RWPE2 (cell line): Measurements from ENCODE around the gene SLC12A7.

Experiments
- ATAC-seq: fragments of 200-7000 bp; cut with Tn5 transposase; 3 replicates; pipeline ENCODE4 v1.9.1; 2021; ENCODE audit warnings: low read depth
- DNase-seq: peaks from one replicate; pipeline ENCODE4 v3.0.0-alpha.2; 2020; ENCODE audit warnings: low spot score
- H3K27ac ChIP-seq: fragments of 450-650 bp; 2 replicates; pipeline ENCODE4 v1.5.1; 2017; ENCODE audit warnings: mild to moderate bottlenecking; ENCODE audit not compliant: poor library complexity, severe bottlenecking
- H3K27me3 ChIP-seq: fragments of 250-450 bp; sonication (Bioruptor Pico); 2 replicates; pipeline ENCODE4 v1.5.1; 2021; ENCODE audit warnings: mild to moderate bottlenecking, moderate library complexity; ENCODE audit not compliant: insufficient read depth, poor library complexity, severe bottlenecking
- H3K36me3 ChIP-seq: fragments of 250-450 bp; sonication (Bioruptor Pico); 2 replicates; pipeline ENCODE4 v1.5.1; 2020; ENCODE audit warnings: low read depth, mild to moderate bottlenecking, moderate library complexity
- H3K4me1 ChIP-seq: fragments of 250-450 bp; sonication (Bioruptor Pico); 2 replicates; pipeline ENCODE4 v1.5.1; 2021; ENCODE audit warnings: mild to moderate bottlenecking, moderate library complexity; ENCODE audit not compliant: insufficient read depth, poor library complexity, severe bottlenecking
- H3K4me3 ChIP-seq: fragments of 250-450 bp; sonication (Bioruptor Pico); 2 replicates; pipeline ENCODE4 v1.5.1; 2021; ENCODE audit warnings: mild to moderate bottlenecking, moderate library complexity; ENCODE audit not compliant: severe bottlenecking
- H3K9me3 ChIP-seq: fragments of 250-450 bp; sonication (Bioruptor Pico); 2 replicates; pipeline ENCODE4 v1.5.1; 2021; ENCODE audit warnings: mild to moderate bottlenecking, moderate library complexity; ENCODE audit not compliant: severe bottlenecking
- TF ChIP-seq, protein P1 (sequence below): fragments of 450-650 bp; IDR thresholded peaks from one replicate; pipeline ENCODE4 v1.5.1; 2017; ENCODE audit warnings: mild to moderate bottlenecking, moderate library complexity; ENCODE audit not compliant: poor library complexity, severe bottlenecking

The SLC12A7 gene

DNA sequence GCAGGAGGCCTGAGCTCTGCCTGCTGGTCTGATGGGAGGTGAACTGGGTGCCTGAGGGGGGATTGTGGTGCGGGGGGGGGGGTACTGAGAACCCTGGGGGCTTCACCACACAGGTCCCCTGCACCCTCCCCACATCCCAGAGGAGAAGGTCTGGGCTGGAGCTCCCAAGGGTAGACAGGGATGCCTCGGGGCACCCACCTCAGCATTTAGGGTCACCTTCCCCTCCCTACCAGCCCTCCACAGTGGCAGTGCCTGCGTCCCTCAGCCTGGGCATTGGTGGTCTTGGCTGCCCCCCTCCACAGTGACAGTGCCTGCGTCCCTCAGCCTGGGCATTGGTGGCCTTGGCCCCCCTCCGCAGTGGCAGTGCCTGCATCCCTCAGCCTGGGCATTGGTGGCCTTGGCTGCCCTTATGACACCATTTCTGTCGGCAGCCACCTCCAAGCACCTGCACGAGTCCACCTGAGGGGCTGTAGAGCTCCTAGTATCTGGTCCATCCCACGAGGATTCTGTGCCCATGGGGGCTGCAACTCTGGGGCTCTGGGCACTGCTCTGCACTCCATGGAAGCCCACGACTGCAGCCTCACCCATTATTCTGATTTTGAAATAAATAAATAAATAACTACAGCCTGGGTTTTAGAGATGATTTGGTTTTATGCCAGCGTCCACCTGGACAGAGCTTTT, 81.8 kb downstream of the SLC12A7 start:
- Histone ChIP-seq H3K4me3 (no peak overlapping the region), H3K27me3 (peaks cover 11% of the 10 kb centered on the region), H3K27ac (no peak overlapping the region), H3K36me3 (no peaks in the 10 kb centered on the region), H3K4me1 (no peaks in the 10 kb centered on the region), H3K9me3 (no peaks in the 10 kb centered on the region)
- ATAC-seq, result no peak
- TF ChIP-seq, protein P1, sequence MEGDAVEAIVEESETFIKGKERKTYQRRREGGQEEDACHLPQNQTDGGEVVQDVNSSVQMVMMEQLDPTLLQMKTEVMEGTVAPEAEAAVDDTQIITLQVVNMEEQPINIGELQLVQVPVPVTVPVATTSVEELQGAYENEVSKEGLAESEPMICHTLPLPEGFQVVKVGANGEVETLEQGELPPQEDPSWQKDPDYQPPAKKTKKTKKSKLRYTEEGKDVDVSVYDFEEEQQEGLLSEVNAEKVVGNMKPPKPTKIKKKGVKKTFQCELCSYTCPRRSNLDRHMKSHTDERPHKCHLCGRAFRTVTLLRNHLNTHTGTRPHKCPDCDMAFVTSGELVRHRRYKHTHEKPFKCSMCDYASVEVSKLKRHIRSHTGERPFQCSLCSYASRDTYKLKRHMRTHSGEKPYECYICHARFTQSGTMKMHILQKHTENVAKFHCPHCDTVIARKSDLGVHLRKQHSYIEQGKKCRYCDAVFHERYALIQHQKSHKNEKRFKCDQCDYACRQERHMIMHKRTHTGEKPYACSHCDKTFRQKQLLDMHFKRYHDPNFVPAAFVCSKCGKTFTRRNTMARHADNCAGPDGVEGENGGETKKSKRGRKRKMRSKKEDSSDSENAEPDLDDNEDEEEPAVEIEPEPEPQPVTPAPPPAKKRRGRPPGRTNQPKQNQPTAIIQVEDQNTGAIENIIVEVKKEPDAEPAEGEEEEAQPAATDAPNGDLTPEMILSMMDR, result no peak
- DNase-seq, result no peak

DNA sequence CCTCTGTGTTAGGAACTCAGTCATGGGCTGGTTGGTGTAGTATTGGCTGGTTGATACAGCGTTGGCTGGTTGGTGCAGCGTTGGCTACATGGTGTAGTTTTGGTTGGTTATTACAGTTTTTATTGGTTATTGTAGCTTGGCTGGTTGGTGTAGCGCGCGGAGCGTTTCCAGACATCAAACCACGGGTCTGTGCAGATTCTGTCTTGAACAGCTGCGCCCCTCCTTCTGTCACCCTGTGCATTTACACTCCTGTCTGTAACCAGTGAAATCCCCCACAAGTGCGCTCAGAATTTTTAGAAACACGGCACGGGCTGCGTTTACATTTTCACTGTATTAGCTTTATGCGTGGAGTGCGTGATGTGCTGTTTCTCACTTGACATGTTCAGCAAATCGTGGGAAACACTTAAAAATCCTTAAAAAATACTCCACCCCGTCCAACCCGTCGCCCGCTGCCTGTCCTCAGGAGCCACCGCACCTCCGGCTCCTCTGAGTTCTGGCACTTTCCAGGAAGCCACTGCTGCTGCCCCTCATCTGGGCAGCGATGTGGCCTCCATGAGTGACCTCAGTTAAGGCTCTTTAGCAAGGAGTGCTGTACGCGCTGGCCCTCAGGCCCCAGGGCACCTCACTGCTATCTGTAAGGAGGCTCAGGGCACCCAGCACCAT, 82.5 kb downstream of the SLC12A7 start:
- Histone ChIP-seq H3K36me3 (no peaks in the 10 kb centered on the region), H3K9me3 (no peaks in the 10 kb centered on the region), H3K27me3 (peaks cover 11% of the 10 kb centered on the region)

DNA sequence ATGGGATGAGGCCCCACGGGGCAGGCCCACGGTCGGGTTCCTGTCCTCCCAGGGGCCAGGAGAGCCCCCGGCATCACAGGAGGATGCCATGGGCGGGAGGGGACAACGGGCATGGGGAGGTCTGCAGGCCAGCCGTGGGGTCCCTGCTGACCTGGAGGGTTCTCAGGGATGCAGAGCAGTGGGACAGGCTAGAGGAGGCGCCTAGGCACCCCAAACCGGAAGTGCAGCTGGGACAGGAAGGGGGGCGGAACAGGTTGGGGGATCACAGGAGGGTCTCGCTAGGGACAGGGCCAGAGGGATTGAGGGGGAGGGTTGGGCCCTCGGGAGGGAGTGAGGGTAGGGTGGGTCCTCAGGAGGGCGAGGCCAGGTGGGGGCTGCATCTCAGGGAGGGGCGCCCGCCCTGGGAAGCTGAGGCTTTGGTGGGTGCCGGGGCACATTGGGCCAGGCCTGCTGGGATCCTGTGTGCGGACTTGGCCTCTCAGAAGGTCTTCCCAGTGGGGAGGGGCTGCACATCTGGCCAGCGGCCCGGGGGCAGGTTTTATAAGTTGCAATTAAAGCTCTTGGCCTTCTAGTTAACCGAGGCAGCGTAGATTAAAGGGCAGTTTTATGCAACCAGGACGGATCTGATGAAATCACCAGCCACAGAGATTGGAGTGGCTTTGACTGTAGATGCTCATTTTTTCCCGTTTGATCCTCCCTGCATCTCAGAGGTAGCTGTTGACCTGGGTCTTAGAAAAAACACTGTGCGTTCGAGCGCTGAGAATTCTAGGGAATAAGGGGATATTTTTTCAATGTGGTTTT, 83.2 kb downstream of the SLC12A7 start:
- H3K4me3 ChIP-seq, result no peak overlapping the region
- no peak for ATAC-seq
- H3K36me3 ChIP-seq, result no peaks in the 10 kb centered on the region
- H3K4me1 ChIP-seq, result no peaks in the 10 kb centered on the region
- no peak overlapping the region for H3K27ac ChIP-seq
- DNase-seq, result no peak
- TF ChIP-seq, protein P1, result no peak
- H3K27me3 ChIP-seq, result peaks cover 11% of the 10 kb centered on the region
- H3K9me3 ChIP-seq, result no peaks in the 10 kb centered on the region

More for the DNA sequence above, 82.5 kb downstream of the SLC12A7 start:
- Histone ChIP-seq H3K27ac (no peak overlapping the region), H3K4me1 (no peaks in the 10 kb centered on the region), H3K4me3 (no peak overlapping the region)
- TF ChIP-seq, protein P1, result no peak
- DNase-seq, result no peak
- ATAC-seq, result no peak

DNA sequence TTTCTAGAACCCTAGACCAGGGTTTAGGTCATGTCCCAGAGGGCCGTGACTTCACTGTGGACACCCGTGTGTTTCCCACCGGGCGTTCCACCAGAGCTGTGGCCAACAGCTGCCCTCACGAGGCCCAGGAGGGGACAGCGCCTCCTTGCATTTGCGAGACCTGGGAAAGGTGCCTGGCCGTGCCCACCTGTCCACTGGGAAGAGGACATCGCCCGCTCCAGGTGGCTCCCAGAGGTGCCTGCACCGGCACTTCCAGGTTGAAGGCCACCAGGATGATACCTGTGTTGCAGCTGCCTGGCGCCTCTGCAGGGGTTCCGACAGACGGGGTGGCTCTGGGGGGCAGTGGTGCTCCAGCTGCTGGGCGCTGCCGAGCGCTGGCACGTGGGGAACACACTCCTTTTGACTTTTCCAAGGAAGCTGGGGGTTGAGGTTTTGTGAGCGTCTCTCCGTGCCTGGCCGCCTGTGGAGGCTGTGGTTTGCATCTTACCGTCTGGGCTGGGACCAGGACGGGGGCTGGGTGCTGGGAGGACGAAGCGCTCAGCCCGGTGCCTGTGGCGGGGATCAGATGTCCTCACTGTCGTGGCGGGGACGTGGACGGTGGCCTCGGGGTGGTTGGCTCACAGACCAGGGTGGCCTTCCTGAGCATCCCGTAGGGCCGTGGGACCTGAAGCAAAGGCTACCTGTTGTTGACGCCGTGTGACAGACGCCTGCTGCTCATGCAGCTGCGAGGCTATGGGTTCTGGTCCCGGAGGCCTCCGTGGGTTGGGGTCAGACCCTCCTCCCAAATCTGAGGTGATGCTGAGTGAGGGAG, 84.0 kb downstream of the SLC12A7 start:
- ATAC-seq (no peak), DNase-seq (no peak)
- no peak overlapping the region for H3K27ac ChIP-seq
- no peaks in the 10 kb centered on the region for H3K36me3 ChIP-seq
- no peaks in the 10 kb centered on the region for H3K9me3 ChIP-seq
- no peak overlapping the region for H3K4me3 ChIP-seq
- TF ChIP-seq, protein P1, result no peak
- H3K4me1 ChIP-seq, result no peaks in the 10 kb centered on the region
- H3K27me3 ChIP-seq, result peaks cover 11% of the 10 kb centered on the region
